ENCODE measurements around the gene CSMD2.

The CSMD2 gene

DNA sequence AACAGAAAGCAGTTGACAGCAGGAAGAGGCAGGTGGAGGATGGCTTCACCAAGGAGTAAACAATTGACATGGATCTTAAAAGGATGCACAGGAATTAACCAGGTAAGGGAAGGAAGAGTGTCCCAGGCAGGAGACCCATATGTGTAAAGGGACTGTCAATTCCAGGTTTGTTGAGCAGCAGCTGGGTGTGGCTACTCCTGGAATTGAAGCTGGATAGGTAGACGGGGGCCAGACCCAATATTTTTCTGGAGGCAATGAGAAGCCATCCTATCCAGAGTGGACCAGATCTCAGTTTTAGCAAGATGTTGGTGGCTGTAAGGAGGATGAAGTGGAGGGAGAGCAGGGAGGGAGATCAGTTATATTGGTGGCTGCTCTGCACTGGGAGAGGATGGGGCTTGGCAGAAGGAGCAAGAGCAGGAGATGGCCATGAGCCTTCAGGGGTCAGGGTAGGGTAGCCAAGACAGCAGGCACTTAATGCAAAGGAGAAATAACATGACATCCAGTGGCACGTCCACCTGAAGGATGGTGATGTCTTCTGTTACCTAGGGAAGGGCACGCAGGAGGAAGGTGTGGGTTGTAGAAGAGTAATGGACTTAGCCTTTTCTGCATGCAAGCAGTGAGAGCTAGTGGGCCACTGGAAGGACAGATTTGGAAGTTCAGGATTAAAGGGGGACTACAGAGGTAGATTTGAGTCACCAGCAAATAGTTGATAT is 447.9 kb downstream of the CSMD2 start:
- H3F3A ChIP-seq (ENCODE audit: insufficient read depth, low read length) = no peaks in the 10 kb centered on the region

GRCh38 chr1:33715195-33715811 is 449.7 kb downstream of the CSMD2 start:
- Histone ChIP-seq H3K4me2 (ENCODE audit: low read depth, low read length) (no peak overlapping the region), H4K20me1 (ENCODE audit: insufficient read depth, low read length) (no peaks in the 10 kb centered on the region), H3K36me3 (replicated peaks; ENCODE audit: insufficient read depth, low read length) (no peaks in the 10 kb centered on the region), H3K9me3 (replicated peaks; ENCODE audit: insufficient read depth, low read length) (no peaks in the 10 kb centered on the region), H3K27me3 (replicated peaks; ENCODE audit: insufficient read depth, low read length) (peaks cover 39% of the 10 kb centered on the region), H2AFZ (ENCODE audit: low read length) (no peak overlapping the region), H3F3A (ENCODE audit: insufficient read depth, low read length) (no peaks in the 10 kb centered on the region), H3K4me1 (ENCODE audit: low read length) (no peaks in the 10 kb centered on the region), H3K9me2 (replicated peaks; ENCODE audit: insufficient read depth, low read length) (no peaks in the 10 kb centered on the region), H3K4me3 (ENCODE audit: low read length) (no peak overlapping the region), H3K79me2 (ENCODE audit: low read length) (no peaks in the 10 kb centered on the region), H3K9ac (ENCODE audit: low read length) (no peak overlapping the region), H3K27ac (ENCODE audit: low read length) (no peak overlapping the region)
- TF ChIP-seq EZH2 (optimal IDR thresholded peaks at IDR 0.05; ENCODE audit: low read depth, low read length) (no peak), EZH2phosphoT487 (IDR thresholded peaks at IDR 0.05; ENCODE audit: low read length) (no peak), CTCF (IDR thresholded peaks at IDR 0.05; ENCODE audit: low read length) (no peak)
- no peak for DNase-seq

More for the DNA sequence above, 447.9 kb downstream of the CSMD2 start:
- Histone ChIP-seq H3K79me2 (ENCODE audit: low read length) (no peaks in the 10 kb centered on the region), H3K9me3 (replicated peaks; ENCODE audit: insufficient read depth, low read length) (no peaks in the 10 kb centered on the region), H2AFZ (ENCODE audit: low read length) (no peak overlapping the region), H3K9me2 (replicated peaks; ENCODE audit: insufficient read depth, low read length) (no peaks in the 10 kb centered on the region), H3K4me1 (ENCODE audit: low read length) (no peaks in the 10 kb centered on the region), H4K20me1 (ENCODE audit: insufficient read depth, low read length) (no peaks in the 10 kb centered on the region), H3K27me3 (replicated peaks; ENCODE audit: insufficient read depth, low read length) (peaks cover 30% of the 10 kb centered on the region), H3K36me3 (replicated peaks; ENCODE audit: insufficient read depth, low read length) (no peaks in the 10 kb centered on the region), H3K4me3 (ENCODE audit: low read length) (no peak overlapping the region), H3K27ac (ENCODE audit: low read length) (no peak overlapping the region), H3K4me2 (ENCODE audit: low read depth, low read length) (no peak overlapping the region), H3K9ac (ENCODE audit: low read length) (no peak overlapping the region)
- no peak for TF ChIP-seq EZH2phosphoT487 (IDR thresholded peaks at IDR 0.05; ENCODE audit: low read length)
- DNase-seq = no peak

DNA sequence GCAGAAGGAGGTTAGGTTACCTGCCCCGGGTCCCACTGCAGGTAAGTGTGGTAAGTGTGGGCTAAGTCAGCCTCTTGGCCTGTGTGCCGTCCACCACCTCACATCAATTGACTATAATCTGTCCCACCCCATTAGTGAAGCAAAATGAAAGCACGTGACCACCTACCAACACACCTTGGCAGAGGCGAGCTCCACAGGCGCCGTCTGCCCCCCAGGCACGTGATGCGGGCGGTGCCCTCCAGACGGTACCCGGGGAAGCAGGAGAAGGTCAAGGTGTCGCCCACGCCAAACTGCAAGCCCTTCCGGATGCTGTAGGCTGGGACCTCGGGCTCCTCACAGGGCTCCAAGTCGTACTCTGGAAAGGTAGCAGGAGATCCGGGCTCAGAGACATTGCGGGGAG is 450.6 kb downstream of the CSMD2 start:
- TF ChIP-seq CTCF (IDR thresholded peaks at IDR 0.05; ENCODE audit: low read length) (no peak), EZH2 (optimal IDR thresholded peaks at IDR 0.05; ENCODE audit: low read depth, low read length) (no peak), EZH2phosphoT487 (IDR thresholded peaks at IDR 0.05; ENCODE audit: low read length) (no peak)
- Histone ChIP-seq H4K20me1 (ENCODE audit: insufficient read depth, low read length) (no peaks in the 10 kb centered on the region), H3K27me3 (replicated peaks; ENCODE audit: insufficient read depth, low read length) (peaks cover 44% of the 10 kb centered on the region), H3K4me2 (ENCODE audit: low read depth, low read length) (no peak overlapping the region), H3K79me2 (ENCODE audit: low read length) (no peaks in the 10 kb centered on the region), H3K36me3 (replicated peaks; ENCODE audit: insufficient read depth, low read length) (no peaks in the 10 kb centered on the region), H3K9me2 (replicated peaks; ENCODE audit: insufficient read depth, low read length) (no peaks in the 10 kb centered on the region), H3K27ac (ENCODE audit: low read length) (no peak overlapping the region), H3F3A (ENCODE audit: insufficient read depth, low read length) (no peaks in the 10 kb centered on the region), H3K9me3 (replicated peaks; ENCODE audit: insufficient read depth, low read length) (no peaks in the 10 kb centered on the region), H3K9ac (ENCODE audit: low read length) (no peak overlapping the region), H3K4me1 (ENCODE audit: low read length) (no peaks in the 10 kb centered on the region), H3K4me3 (ENCODE audit: low read length) (no peak overlapping the region), H2AFZ (ENCODE audit: low read length) (no peak overlapping the region)
- no peak for DNase-seq

Measured in MM.1S (cell line).